Lung (tissue), 12 donors: ENCODE measurements around the gene LSM11. TPM values are rescaled to one million over a fixed set of nuclear protein-coding genes. Genes with fewer than 3 reads are reported as not detected.

Experiments used
- ATAC-seq: fragments of 200-7000 bp; cut with Tn5 transposase; one replicate; pipeline ENCODE4 v1.9.1; 2020; ENCODE audit warnings: moderate number of reproducible peaks; ENCODE audit not compliant: insufficient read depth, low FRiP score
- DNase-seq, 3 donors: peaks; one replicate each; pipeline ENCODE4 v3.0.0-alpha.2; 2013 to 2017
- H3K27ac ChIP-seq, 2 donors: one replicate each; pipeline ENCODE4 v1.5.1; 2013; ENCODE audit warnings: mild to moderate bottlenecking in 2 of 2, moderate library complexity in 2 of 2, control low read depth in 1 of 2, inconsistent platforms in 1 of 2, low read depth in 1 of 2, low read length in 1 of 2
- H3K27me3 ChIP-seq, 3 donors: one replicate each; pipeline ENCODE4 v1.5.1; 2013; ENCODE audit warnings: low read length in 2 of 3; ENCODE audit not compliant: control insufficient read depth in 3 of 3, insufficient read depth in 3 of 3
- H3K36me3 ChIP-seq, 4 donors: one replicate each; pipeline ENCODE4 v1.5.1; 2013; ENCODE audit warnings: low read length in 4 of 4, mild to moderate bottlenecking in 1 of 4, moderate library complexity in 1 of 4; ENCODE audit not compliant: control insufficient read depth in 4 of 4, insufficient read depth in 4 of 4
- H3K4me1 ChIP-seq, 5 donors: one replicate each; pipeline ENCODE4 v1.5.1; 2013; ENCODE audit warnings: low read length in 5 of 5, mild to moderate bottlenecking in 2 of 5, moderate library complexity in 1 of 5; ENCODE audit not compliant: control insufficient read depth in 5 of 5, insufficient read depth in 5 of 5
- H3K4me3 ChIP-seq: one replicate; pipeline ENCODE4 v1.5.1; 2013; ENCODE audit warnings: mild to moderate bottlenecking, control low read depth, moderate library complexity
- H3K9ac ChIP-seq, 2 donors: one replicate each; pipeline ENCODE4 v1.5.1; 2013; ENCODE audit warnings: low read length in 2 of 2, control low read depth in 1 of 2; ENCODE audit not compliant: insufficient read depth in 1 of 2
- H3K9me3 ChIP-seq, 4 donors: one replicate each; pipeline ENCODE4 v1.5.1; 2013; ENCODE audit warnings: low read length in 3 of 4, mild to moderate bottlenecking in 1 of 4, moderate library complexity in 1 of 4; ENCODE audit not compliant: control insufficient read depth in 4 of 4, insufficient read depth in 3 of 4
- WGBS, 2 donors: extraction: QIAGEN DNeasy Blood & Tissue Kit; methylation state at CpG; one replicate each; pipeline ENCODE4 v1.1.7; 2013; 5-methylcytosine and 5-hydroxymethylcytosine counted together
- polyA plus RNA-seq, 2 donors: library from polyadenylated mRNA; stranded (reverse); fragments of 200-250 nt; gene quantifications; one replicate each; pipeline ENCODE4 v1.2.1, GENCODE V29; 2013
- total RNA-seq, 2 donors: library from RNA; depleted of rRNA in 1 of 2; stranded (reverse); fragments of >200 nt in 1 of 2; gene quantifications; one replicate each; pipeline ENCODE4 v1.2.1, GENCODE V29; 2014 to 2021
- TF ChIP-seq, protein P1 (sequence below): IDR thresholded peaks from 2 replicates; pipeline ENCODE4 v1.5.1; 2012; ENCODE audit warnings: mild to moderate bottlenecking; ENCODE audit errors: control extremely low read depth, extremely low read depth
- donor health status: control.
- donor health status: control.
- donor health status: Bipolar disorder and iron deficiency.
- donor health status: healthy.
- donor health status: DM: yes; HTN: yes; CAD: no.

The LSM11 gene
- total and polyA plus RNA-seq, 4 donors: 0.93 to 7.0 (median 1.8) TPM

DNA sequence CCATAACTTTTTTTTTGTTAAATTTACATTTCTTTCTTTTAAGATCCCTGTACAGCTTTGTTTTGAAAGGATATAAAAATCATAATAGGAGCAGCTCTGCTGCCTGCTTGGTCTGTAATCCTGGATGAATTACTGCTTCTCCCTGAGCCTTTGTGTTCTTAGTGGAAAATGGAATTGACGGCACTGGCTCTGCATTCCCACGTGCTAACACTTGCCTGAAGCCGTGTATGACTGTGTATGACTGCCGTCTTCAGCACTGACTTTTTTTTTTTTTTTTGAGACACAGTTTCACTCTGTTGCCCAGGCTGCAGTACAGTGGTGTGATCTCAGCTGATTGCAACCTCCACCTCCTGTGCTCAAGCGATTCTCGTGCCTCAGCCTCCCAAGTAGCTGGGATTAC lies 7.5 kb upstream of the LSM11 start:
- H3K9me3 ChIP-seq: no peaks in the 10 kb centered on the region
- H3K27ac ChIP-seq: no peak overlapping the region
- H3K36me3 ChIP-seq: peaks cover 4 to 15% (median 9%) of the 10 kb centered on the region in 4 donors
- ATAC-seq (no peak), DNase-seq (no peak)
- TF ChIP-seq, protein P1, sequence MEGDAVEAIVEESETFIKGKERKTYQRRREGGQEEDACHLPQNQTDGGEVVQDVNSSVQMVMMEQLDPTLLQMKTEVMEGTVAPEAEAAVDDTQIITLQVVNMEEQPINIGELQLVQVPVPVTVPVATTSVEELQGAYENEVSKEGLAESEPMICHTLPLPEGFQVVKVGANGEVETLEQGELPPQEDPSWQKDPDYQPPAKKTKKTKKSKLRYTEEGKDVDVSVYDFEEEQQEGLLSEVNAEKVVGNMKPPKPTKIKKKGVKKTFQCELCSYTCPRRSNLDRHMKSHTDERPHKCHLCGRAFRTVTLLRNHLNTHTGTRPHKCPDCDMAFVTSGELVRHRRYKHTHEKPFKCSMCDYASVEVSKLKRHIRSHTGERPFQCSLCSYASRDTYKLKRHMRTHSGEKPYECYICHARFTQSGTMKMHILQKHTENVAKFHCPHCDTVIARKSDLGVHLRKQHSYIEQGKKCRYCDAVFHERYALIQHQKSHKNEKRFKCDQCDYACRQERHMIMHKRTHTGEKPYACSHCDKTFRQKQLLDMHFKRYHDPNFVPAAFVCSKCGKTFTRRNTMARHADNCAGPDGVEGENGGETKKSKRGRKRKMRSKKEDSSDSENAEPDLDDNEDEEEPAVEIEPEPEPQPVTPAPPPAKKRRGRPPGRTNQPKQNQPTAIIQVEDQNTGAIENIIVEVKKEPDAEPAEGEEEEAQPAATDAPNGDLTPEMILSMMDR: no peak
- no peak overlapping the region for H3K4me3 ChIP-seq
- no peaks in the 10 kb centered on the region for H3K27me3 ChIP-seq
- H3K4me1 ChIP-seq: peaks cover 0 to 4% (median 0%) of the 10 kb centered on the region in 5 donors
- H3K9ac ChIP-seq: no peak overlapping the region
- WGBS, 2 donors: 90 to 96% methylated on average over 6 of the region's 6 CpGs

DNA sequence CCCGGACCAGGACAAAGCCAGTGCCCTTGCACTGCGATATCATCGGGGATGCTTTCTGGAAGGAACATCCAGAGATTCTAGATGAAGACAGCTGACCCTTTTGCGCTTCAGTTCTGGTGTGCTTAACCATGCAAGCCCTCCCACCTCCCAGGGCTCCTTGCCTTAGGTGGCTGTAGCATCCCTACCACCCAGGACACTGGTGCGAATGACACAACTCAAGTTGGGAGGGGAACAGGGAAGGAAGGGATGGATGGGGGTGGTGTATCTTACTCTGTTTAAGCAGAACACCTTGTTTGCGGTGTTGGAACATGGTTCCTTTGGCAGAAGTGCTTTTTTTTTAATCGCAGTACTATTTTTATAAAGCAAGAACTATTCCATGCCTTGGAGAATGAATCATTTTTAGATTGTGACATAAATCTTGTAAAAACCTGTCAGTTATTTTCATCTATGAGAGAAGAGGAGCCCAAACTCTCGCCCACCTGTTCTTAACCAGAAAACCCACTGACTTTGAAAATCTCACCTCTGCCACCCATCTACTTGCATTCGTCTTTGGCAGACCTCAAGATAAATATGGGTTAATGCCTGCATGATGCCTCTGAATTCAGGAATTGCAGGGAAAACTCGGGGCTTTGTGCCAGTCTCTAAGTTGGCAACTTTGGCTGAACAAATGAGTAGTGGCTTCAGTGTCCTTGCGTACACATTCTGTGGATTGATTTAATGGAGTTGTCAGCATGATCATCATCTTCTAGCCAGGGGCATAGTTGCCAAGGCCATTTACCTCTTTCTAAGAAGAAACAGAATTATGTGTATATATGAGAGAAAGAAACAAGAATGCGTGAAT lies 3.9 kb upstream of the LSM11 start:
- TF ChIP-seq, protein P1: no peak
- WGBS, 2 donors: 88% methylated on average over 12 of the region's 12 CpGs
- DNase-seq (no peak), ATAC-seq (no peak)
- no peak overlapping the region for H3K4me3 ChIP-seq
- no peaks in the 10 kb centered on the region for H3K9me3 ChIP-seq
- H3K4me1 ChIP-seq: peaks cover 0 to 3% (median 2%) of the 10 kb centered on the region in 5 donors
- H3K27ac ChIP-seq: no peak overlapping the region
- H3K9ac ChIP-seq: no peak overlapping the region
- H3K27me3 ChIP-seq: no peaks in the 10 kb centered on the region
- peaks cover under 1 to 12% (median 8%) of the 10 kb centered on the region in 4 donors for H3K36me3 ChIP-seq

DNA sequence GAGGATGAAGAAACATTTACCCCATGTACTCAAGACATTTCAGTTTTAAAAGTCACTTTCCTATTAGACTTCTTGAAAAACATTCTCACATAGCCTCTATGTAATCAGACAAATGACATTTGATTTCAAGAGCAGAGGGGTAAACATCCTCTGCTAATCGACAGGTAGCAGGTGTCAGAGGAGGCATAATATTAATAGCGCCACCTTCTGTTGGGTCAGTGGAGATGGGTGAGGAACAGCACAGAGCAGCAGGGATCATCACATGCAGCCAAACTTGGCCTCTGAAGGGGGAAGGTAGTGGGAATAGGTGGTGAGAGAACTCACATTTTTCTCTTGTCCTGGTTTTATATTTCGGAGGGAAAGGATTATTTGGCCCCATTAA lies 3.3 kb upstream of the LSM11 start:
- ATAC-seq: no peak
- 58 to 60% methylated on average over 3 of the region's 3 CpGs for WGBS, 2 donors
- Histone ChIP-seq H3K27me3 (no peaks in the 10 kb centered on the region), H3K9me3 (no peaks in the 10 kb centered on the region), H3K9ac (no peak overlapping the region), H3K4me3 (no peak overlapping the region), H3K36me3 (peaks cover 0 to 12% (median 8%) of the 10 kb centered on the region in 4 donors), H3K27ac (no peak overlapping the region), H3K4me1 (peaks cover 4 to 7% (median 6%) of the 10 kb centered on the region in 5 donors)
- DNase-seq: no peak
- TF ChIP-seq, protein P1: peak; percentile 0
